Keratinocyte (primary cell): ENCODE data around the gene ITIH4.

Source experiments
- EZH2 ChIP-seq: IDR thresholded peaks from one replicate; pipeline ENCODE4 v1.6.1; 2012; ENCODE audit warnings: inconsistent platforms, mild to moderate bottlenecking, low read length, moderate library complexity
- TF ChIP-seq, protein P1 (sequence below), 3 experiments: IDR thresholded peaks in 1 of 3; conservative IDR thresholded peaks in 1 of 3; optimal IDR thresholded peaks in 1 of 3; 2 replicates in 2 of 3; 3 replicates in 1 of 3; pipeline versions ENCODE3 to v1.5.1; 2011; ENCODE audit warnings: low read length in 3 of 3, mild to moderate bottlenecking in 3 of 3, moderate library complexity in 2 of 3, control low read depth in 1 of 3, inconsistent platforms in 1 of 3; ENCODE audit not compliant: insufficient read depth in 2 of 3; ENCODE audit errors: extremely low read depth in 1 of 3

DNA sequence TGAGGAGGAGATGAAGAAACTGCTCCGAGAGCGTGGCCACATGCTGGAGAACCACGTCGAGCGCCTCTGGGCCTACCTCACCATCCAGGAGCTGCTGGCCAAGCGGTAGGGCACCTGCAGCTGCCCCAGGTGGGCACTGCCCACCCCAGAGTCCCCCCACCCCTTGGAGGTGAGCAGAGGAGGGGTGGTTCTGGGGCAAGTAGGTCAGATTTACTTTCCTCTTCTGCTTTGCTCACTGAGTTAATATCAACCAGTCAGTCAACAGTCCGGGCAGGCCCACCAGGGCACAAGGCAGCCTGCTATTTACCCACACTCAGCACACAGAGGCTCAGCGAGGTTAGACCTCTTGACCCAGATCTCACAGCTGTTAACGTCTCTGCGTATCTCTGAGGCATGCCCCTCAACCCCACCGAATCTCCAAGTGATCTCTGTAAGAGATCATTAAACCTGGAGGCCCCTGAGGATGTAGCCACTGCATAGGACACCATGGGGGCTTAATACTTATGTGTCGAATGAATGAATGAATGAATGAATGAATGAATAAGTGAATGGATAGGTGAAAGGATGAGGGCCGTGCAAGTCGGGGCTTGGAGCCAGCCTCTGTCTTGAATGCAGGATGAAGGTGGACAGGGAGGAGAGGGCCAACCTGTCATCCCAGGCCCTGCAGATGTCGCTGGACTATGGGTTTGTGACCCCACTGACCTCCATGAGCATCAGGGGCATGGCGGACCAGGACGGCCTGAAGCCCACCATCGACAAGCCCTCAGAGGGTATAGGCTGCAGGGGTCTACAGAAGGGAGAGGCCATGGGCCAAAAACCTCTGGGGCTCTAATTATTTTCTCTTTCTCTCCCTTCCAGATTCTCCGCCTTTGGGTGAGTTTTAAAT lies 43.9 kb downstream of the ITIH4 start:
- TF ChIP-seq, protein P1, sequence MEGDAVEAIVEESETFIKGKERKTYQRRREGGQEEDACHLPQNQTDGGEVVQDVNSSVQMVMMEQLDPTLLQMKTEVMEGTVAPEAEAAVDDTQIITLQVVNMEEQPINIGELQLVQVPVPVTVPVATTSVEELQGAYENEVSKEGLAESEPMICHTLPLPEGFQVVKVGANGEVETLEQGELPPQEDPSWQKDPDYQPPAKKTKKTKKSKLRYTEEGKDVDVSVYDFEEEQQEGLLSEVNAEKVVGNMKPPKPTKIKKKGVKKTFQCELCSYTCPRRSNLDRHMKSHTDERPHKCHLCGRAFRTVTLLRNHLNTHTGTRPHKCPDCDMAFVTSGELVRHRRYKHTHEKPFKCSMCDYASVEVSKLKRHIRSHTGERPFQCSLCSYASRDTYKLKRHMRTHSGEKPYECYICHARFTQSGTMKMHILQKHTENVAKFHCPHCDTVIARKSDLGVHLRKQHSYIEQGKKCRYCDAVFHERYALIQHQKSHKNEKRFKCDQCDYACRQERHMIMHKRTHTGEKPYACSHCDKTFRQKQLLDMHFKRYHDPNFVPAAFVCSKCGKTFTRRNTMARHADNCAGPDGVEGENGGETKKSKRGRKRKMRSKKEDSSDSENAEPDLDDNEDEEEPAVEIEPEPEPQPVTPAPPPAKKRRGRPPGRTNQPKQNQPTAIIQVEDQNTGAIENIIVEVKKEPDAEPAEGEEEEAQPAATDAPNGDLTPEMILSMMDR (optimal IDR thresholded peaks at IDR 0.05 in 1 of 3, IDR thresholded peaks at IDR 0.05 in 1 of 3, conservative IDR thresholded peaks at IDR 0.05 in 1 of 3; ENCODE audit: extremely low read depth in 1 of 3, insufficient read depth in 2 of 3, low read length in 3 of 3), result no peak
- no peak for TF ChIP-seq EZH2
